HG03521 (cell line): ENCODE results near the gene GTPBP2.
"Not testable (repeated sequence)": the region's sequence is repeated elsewhere in the genome, so short reads cannot be mapped to it uniquely, and the experiment has no call there.

ENCODE experiments used
- ATAC-seq: cut with Tn5 transposase; IDR thresholded peaks from one replicate; pipeline ENCODE4 v1.9.1; 2021; ENCODE audit warnings: mild to moderate bottlenecking, moderate library complexity; ENCODE audit not compliant: unreplicated experiment

Gene GTPBP2

DNA sequence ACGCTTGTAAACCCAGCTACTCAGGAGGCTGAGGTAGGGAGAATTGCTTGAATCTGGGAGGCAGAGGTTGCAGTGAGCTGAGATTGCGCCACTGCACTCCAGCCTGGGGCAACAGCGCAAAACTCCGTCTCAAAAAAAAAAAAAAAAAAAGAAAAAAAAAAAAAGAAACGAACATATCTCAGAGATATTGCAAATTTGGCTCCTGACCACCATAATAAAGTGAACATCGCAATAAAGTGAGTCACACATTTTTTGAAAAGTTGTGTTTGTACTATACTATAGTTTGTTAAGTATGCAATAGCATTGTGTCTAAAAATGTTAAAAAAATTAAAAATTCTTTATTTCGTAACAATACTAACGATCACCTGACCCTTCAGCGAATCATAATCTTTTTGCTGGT is 29.1 kb upstream of the GTPBP2 start:
- no peak for ATAC-seq

DNA sequence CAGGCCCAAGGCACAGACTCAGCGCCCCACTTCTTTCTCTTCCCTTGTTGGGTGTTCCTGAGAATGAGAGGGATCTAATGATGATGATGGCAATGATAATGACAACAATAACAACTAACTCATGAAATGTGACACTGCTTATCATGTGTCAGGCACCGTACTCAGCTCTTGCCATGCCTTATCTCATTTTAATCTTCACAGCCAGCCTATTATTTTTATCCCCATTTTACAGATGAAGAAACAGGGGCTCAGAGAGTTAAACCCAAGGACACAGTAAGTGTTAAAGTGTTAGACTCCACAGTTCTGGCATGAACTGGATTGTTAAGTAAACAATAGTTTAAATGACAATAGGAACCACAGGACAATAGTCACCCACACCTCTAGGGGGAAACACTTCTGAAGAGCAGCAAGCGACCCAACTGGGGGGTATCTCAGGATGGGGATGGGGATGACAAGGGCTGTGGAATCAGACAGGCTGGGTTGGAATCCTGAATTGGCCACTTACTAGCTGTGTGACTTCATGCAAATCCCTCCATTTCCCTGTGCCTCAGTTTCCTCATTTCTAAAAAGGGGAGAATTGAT is 28.2 kb upstream of the GTPBP2 start:
- ATAC-seq = no peak

DNA sequence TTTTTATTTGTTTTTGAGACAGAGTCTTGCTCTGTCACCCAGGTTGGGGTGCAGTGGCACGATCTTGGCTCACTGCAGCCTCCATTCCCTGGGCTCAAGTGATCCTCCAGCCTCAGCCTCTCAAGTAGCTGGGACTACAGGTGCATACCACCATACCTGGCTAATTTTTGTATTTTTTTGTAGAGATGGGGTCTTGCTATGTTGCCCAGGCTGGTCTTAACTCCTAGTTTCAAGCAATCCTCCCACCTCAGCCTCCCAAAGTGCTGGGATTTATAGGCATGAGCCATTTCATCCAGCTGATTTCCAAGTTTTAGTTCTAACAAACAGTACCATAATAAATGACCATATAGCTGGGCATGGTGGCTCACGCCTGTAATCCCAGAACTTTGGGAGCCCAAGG is 23.8 kb upstream of the GTPBP2 start:
- not testable (repeated sequence) for ATAC-seq

DNA sequence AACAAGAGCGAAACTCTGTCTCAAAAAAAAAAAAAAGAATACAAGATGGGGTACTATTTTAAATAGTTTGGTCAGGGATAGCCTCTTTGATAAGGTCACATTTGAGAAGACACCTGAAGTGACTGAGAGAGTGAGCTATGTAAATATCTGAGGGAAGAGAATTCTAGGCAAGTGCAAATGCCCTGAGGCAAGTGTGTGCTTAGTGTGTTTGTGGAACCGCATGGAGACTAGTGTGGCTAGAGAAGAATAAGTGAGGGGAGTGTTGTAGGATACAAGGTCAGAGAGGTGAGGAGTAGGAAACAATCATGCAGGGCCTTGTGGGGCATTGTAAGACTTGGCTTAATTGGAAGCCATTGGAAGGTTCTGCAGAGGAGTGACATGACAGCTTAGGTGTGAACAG is 19.2 kb upstream of the GTPBP2 start:
- no peak for ATAC-seq

DNA sequence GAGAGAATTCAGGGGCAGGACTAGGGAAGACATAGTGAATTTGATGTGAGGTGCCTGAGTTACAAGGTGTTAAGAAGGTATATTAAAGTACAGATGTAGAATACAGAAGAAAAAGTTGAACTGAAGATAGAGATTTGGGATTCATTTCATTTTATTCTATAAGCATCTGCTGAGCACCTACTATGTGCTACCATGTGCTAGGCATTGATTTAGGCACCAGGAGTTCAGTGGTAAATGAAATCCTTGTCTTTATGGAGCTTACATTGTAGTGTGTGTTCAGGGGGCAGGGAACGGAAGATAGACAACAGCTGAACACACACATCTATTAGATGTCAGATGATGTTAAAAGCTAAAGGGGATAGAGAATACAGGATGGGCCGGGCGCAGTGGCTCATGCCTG is 18.5 kb upstream of the GTPBP2 start:
- no peak for ATAC-seq

DNA sequence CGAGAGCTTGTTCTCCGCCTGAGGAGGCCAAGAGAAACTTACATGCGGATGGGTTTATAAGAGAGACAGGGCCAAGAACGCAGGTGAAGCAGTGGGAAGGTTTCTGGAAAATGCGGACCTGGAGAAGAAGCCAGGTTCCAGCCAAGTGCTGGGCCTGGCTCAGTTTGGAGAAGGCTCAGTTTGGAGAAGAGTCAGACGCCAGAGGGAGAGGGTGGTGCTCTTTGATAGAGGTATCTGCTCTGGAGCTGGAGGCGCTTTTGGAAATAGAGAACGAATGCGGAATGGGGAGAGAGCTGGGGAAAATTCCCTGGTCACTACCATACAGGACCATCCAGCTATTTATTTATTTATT is 16.5 kb upstream of the GTPBP2 start:
- no peak for ATAC-seq

DNA sequence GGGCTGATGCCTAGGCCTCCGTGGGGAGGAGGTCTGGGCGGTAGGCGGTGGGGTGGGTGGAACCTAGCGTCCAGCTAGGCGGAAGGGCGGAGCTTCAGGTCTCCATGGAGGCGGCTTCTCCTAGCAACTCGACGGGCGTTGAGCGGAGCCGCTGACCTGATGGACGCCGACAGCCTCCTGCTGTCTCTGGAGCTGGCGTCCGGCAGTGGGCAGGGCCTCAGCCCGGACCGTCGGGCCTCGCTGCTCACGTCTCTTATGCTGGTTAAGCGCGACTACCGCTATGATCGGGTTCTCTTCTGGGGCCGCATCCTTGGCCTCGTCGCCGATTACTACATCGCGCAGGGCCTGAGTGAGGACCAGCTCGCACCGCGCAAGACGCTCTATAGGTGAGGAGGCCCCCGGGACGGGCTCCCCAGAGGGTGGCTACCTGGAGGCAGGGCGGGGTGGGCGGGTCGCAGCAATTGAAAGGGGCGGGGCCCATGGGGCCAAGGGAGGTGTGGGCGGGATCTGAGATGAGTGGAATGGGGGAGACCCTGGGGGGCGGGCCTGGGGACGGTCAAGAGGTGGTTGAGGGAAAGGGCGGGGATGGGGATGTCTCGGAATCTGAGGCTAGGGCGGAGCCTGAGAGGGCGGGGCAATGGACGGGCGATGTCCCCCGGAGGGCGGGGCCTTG is 16.0 kb upstream of the GTPBP2 start, which contains the start of gene RSPH9:
Gene RSPH9 (plus strand): TSS at position 97 of the 673 bp plus-strand sequence. CDS start 63 bp downstream, at position 160.
- no peak for ATAC-seq

DNA sequence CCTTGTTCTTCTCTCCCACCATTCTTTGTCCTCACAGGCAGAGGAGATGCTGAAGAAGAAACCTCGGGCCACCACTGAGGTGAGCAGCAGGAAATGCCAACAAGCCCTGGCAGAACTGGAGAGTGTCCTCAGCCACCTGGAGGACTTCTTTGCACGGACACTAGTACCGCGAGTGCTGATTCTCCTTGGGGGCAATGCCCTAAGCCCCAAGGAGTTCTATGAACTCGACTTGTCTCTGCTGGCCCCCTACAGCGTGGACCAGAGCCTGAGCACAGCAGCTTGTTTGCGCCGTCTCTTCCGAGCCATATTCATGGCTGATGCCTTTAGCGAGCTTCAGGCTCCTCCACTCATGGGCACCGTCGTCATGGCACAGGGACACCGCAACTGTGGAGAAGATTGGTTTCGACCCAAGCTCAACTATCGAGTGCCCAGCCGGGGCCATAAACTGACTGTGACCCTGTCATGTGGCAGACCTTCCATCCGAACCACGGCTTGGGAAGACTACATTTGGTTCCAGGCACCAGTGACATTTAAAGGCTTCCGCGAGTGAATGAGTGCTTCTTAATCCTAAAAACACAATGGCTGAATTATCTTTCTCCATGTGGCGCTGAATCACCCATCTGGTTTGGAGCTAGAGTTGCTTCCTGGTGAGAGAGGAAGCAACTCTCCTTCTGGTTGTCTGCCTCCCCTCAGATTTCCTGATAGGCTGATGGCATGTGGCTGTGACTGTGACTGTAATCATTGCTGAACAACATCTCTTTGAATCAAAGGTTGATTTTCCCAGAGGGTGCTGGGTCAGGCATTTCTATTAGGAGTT is 11.1 kb upstream of the GTPBP2 start:
- no peak for ATAC-seq

DNA sequence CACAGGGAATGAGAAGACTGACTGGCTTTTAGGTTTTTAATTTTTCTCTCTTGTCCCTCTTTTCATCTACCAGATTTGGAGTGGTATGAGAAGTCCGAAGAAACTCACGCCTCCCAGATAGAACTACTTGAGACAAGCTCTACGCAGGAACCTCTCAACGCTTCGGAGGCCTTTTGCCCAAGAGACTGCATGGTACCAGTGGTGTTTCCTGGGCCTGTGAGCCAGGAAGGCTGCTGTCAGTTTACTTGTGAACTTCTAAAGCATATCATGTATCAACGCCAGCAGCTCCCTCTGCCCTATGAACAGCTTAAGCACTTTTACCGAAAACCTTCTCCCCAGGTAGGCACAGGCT is 7.2 kb upstream of the GTPBP2 start:
- no peak for ATAC-seq

DNA sequence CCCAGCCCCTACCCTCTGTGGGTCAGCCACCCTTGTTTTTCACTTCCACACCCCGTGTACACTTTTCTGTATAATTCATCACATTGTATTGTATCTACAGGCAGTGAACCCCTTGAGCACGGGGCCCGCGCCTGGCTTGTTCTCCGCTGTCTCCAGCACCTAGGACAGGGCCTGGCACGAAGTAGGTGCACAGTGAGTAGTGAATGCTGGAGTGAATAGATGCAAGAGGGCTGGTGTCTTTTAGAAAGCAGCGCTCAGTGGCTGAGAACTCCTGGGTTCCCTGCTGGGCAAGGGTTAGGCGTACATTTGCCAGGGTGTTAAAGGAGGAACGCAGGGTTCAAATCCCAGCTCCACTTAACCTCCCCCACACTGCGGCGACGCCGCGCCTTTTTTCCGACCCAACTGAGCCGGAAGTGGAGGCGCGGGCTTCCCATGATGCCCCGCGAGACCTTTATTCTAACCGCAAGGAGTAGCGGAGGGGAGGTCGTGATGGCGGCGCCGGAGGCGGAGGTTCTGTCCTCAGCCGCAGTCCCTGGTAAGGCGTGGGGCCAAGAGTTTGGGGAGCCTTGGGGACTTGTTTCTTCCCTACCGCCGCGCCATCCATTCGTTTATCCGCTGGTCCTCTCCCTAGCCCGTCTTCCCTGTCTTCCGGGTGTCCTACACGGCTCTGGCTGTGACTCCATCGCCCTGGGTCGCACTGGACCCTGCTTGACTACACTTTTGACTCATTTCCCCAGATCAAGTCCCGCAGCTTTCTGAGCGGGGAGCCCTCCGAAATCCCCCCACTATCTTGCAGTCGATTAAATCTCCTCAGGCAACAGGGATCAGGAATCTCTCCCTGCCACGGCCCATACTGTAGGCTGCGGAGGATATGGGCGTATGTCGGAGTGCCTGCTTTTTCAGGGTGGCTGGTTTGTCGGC is 6.6 kb upstream of the GTPBP2 start, which contains the start of gene MAD2L1BP:
Gene MAD2L1BP (plus strand): TSS at position 454 of the 921 bp plus-strand sequence. CDS start 36 bp downstream, at position 490.
- ATAC-seq = peak; percentile 70

DNA sequence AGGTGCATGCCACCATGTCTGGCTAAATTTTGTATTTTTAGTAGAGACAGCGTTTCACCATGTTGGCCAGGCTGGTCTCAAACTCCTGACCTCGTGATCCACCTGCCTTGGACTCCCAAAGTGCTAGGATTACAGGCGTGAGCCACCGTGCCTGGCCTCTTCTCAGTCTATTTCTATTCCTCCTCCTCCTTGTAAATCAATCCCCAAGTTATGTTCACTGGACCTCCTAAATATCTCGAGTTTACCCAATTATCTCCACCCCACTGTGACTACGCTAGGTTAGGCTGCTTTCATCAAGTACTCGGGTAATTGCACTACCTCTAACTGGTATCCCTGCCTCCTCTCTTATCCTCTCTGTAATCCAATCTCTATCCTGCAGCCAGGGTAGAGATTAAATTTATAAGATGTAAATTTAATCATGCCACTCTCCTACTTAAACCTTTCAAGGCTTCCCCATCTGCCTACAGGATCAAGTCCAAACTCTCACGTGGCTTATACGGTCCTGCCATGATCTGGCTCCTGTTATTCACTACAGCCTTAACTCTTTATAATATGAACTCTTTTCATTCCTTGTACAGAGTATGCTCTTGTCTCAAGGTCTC is 5.7 kb upstream of the GTPBP2 start:
- no peak for ATAC-seq

DNA sequence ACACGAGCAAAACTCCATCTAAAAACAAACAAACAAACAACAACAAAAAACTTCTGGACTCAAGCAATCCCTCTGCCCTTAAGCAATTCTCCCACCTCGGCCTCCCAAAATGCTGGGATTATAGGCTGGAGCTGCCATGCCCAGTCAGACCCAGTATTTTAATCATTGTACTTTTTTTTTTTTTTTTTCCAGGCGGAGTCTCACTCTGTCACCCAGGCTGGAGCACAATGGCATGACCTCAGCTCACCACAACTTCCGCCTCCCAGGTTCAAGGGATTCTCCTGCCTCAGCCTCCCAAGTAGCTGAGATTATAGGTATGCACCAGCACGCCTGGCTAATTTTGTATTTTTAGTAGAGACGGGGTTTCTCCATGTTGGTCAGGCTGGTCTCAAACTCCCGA is 3.9 kb upstream of the GTPBP2 start:
- ATAC-seq = not testable (repeated sequence)

DNA sequence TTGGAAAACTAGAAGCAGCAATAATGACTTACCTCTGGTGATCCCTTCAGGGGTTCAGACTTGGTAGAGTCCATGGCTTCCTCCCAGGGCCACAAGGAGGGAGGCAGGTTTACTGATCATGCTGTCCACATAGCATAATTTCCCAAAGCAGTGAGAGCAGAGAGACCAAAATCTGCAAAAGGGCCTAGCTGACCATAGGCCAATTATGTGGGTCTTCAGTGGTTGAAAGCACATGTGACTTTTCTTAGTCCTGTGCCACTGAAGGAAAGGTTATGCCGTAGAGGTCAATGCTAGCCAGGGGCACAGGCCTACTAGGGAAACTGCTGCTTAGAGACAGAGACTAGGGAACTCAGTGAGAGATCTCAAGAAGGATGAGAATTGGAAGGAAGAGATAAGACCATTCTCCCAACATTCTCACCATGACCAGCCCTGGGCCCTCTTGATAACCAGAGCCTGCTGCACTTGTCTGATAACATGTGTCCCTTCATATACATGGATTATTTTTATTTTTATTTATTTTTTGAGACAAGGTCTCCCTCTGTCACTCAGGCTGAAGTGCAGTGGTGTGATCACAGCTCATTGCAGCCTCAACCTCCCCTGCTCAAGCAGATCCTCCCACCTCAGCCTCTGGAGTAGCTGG is 2.0 kb upstream of the GTPBP2 start:
- ATAC-seq = no peak

DNA sequence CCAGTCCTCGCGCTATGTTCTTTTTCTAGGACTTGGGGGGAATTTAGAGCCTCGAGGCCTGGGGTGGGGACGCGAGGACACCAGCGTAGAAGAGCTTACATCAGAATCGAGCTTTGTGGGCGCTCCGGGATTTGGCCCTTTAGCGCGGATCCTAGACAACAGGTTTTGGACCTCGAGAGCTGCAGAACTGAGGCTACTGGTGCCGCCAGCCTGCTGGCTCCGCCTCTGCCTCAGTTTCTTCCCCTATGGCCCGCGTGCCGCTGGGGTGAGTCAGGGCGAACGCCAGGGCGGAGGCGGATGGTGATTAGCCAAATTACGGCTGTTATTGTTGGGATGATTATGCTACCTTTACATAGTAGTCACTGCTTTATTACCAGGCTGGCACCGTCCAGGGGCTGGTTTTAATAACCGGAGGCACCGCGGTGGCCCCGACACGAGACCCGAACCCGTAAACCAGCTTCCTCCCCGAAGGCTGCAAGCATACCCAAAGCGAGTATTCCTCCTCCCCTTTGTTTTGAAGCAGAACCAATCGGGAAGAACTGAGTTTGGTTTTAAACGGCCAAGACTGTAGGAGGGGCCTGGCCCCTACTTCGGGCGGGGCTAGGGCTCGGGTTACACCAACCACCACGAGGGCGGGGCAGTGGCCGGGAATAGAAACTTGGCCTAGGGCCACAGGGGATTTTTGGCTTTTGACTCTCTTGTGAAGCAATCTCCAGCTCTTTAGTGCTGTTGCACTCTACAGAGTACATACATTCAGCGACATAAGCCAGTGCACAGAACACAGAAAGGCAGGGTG is 639 bp upstream of the GTPBP2 start:
- peak; percentile 59 for ATAC-seq

DNA sequence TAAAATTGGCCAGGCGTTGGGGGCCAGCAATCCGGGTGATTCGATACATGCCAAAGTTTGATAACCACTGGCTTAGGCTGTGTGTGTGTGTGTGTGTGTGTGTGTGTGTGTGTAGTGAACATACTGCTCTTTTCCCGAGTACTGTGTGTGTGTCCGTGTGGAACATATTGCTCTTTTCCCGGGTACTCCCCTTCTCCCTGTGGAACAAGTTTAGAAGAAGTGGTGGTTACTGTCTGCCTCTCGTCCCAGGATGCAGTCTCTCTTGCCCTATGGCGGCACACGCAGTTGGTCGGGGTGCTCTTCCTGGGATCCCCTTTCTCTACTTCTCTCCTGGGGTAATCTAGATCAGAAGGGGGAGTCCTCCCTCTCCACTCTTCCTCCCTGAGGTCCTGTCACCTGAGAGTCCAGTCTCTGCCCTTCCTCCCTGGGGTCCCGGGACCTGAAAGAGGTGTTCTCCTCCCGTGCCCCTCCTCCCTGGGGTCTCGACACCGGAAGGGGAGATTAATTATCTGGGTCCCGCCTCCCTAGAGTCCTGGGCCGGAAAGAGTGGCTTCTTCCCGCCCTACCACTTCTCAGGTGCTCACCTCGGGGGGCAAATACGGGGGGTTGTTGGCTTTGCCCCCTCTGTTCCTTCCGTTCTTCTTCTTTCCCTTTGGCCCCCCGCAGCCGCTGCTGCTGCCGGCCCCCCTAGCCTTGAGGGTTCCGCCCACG is 516 bp downstream of the GTPBP2 start:
- ATAC-seq = no peak

DNA sequence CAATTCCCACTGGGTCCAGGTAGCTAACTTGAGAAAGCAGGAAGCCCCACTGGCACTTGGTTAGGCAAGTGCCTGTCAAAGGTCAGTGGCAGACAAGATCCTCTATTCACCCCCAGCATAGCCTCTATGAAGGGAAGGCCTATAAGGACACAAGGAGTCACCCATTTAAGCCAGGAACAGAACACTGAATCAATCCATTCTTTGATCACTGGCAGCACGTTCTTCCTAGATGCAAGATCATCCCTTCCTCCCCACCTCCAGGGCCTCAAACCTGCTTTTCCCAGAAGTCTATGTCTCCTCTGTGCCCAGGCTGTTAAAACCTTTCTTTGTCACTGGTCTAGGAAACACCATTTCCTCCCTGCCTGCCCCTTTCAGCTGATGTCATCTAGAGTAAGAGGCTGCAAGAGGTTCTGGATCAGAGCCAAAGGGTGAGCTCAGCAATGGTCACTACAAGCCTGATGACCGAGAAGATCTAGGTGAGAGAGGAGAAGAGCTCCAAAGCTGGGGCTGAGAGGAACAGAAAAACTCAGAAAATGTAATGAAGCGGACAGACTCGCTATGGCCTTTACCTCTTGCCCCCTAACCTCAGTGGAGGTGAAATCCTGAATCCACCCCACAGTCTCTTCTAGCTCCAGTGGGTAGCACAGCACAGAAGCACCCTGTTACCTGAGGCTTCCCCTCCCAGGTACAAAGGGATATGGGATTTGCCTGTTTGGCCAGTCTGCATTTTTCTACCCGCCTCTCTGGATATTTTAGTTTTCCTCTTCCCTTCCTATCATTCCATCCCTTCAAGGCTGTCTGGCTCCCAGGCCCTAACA is 1.8 kb downstream of the GTPBP2 start:
- no peak for ATAC-seq

DNA sequence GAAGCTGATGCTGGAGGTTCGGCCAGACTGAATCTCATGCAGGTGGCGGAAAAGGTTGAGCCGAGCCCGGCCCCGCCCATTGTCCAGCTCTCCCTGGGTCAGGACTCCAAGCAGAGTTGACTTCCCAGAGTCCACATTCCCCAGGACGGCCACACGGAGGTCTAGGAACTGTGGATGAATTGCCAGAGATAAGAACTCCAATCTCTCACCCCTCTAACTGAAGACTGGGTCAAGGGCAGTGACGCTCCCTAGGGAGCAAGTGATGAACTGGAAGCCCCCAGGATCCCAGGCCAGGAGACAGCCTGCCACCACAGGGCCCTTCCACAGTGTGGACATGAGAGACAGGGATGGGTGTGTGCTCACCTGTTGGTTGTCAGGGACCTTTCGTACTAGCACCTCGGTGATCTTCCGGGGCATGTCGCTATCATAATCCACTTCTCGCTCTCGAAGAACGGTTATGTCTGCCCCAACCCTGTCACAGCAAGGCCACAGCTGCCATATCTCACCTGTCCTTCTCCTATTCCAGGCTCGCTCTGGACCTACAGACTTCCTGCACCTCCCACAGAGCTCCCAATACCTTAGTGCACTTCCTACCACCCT is 3.6 kb downstream of the GTPBP2 start:
- no peak for ATAC-seq
